ENCODE measurements around the gene AGMO. TPM values are rescaled to one million over a fixed set of nuclear protein-coding genes. Genes with fewer than 3 reads are reported as not detected.

Gene AGMO
- total and polyA plus RNA-seq, 10 of the 15 experiments (the other 5 are each of a cell fraction or from before 2014, with no cell fraction given): 0.11 to 0.29 TPM; not detected in 8

DNA sequence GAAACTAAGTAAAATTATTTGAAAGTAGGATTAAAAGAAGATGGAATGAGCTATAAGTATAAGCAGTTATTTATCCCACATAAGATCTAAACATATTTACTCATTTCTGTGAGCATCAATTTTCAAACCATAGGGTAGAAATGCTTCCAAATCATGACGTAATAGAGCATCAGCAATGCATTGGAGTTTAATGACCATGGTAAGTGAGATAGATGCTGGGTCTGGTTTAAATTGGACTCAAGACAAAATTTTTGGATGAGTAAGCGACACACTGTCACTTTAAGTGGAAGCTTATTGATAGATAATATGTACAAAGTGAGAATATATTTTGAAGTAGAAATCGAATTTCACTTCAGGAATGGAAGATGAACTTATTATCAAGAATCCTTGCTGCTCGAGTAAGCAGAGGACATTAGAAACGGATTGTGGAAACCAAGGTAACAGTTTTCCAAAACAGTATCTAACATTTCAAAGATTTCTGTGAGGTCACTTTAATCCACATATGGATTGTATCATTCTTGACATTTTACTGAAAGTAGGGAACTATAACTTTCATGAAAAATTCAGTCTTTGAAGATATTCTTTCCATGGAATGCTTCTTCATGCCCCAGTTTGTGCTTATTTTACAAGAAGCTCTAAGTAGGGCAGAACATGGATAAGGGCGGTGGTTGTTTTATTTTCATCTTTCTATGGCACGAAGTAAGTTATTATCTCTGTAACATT is 85.8 kb downstream of the AGMO start:
- H3K4me3 ChIP-seq: no peak overlapping the region
- no peaks in the 10 kb centered on the region for H3K4me1 ChIP-seq (ENCODE audit: control insufficient read depth, insufficient read depth, low read length)
- no peaks in the 10 kb centered on the region for H3K9me3 ChIP-seq (replicated peaks; ENCODE audit: control insufficient read depth, insufficient read depth, low read length)
- H4K20me1 ChIP-seq (ENCODE audit: control insufficient read depth, insufficient read depth): no peaks in the 10 kb centered on the region
- no peak for FAIRE-seq
- WGBS (ENCODE audit: insufficient coverage, insufficient replicate concordance, low lambda C conversion rate, missing lambda C conversion rate): 22% methylated on average over 7 of the region's 7 CpGs
- no peak overlapping the region for H3K27ac ChIP-seq (ENCODE audit: control insufficient read depth, insufficient read depth)
- ChIA-PET CTCF (interaction anchor here (0.6 to 0.9 kb wide), 4 partner anchors 19 to 1209 kb away, joined by 3 to 4 read pairs (median 4); no protein-coding TSS in a partner anchor), SMC1A (ENCODE audit: uncharacterized antibody, unreplicated experiment) (interaction anchor here (0.6 to 1.5 kb wide), 3 partner anchors 10 to 179 kb away, joined by 3 to 6 read pairs (median 5); no protein-coding TSS in a partner anchor), RAD21 (ENCODE audit: unreplicated experiment) (no interaction called here), POLR2A (interaction anchor here (1.0 kb wide), 1 partner anchor 33 kb away, joined by 3 read pairs; no protein-coding TSS in a partner anchor)
- no peaks in the 10 kb centered on the region for H3K27me3 ChIP-seq (replicated peaks in 1 of 2; ENCODE audit: control insufficient read depth in 2 of 2, insufficient read depth in 2 of 2, low read length in 1 of 2)
- H3K36me3 ChIP-seq (ENCODE audit: control insufficient read depth in 2 of 2, insufficient read depth in 2 of 2, low read length in 1 of 2): no peaks in the 10 kb centered on the region
- BruUV-seq (replicated peaks): no TSS peak
- in situ Hi-C loops (cut with MboI): no loop called here
- intact Hi-C loops (cut with micrococcal nuclease; ENCODE audit: unreplicated experiment): no loop called here
- no peak for ATAC-seq
- no peaks in the 10 kb centered on the region for H3K79me2 ChIP-seq (ENCODE audit: control insufficient read depth, insufficient read depth, low read length)
- H3K9ac ChIP-seq (ENCODE audit: control insufficient read depth, insufficient read depth, low read length): no peak overlapping the region
- DNase-seq (ENCODE audit: low read depth, low spot score): no peak
- no peak overlapping the region for H2AFZ ChIP-seq (ENCODE audit: control insufficient read depth, low read depth, low read length)
- H3K4me2 ChIP-seq (ENCODE audit: control insufficient read depth, insufficient read depth): no peak overlapping the region
- no peak for TF ChIP-seq DPF2 (IDR thresholded peaks at IDR 0.05)
- no peak for TF ChIP-seq PAX5 (IDR thresholded peaks at IDR 0.05; ENCODE audit: borderline replicate concordance, low read depth, low read length)
- no peak for TF ChIP-seq NR2C1 (IDR thresholded peaks at IDR 0.05)
- no peak for TF ChIP-seq POLR2AphosphoS5 (IDR thresholded peaks at IDR 0.05; ENCODE audit: low read length)
- TF ChIP-seq BCL3 (IDR thresholded peaks at IDR 0.05; ENCODE audit: borderline replicate concordance, insufficient read depth, low read depth, low read length, poor library complexity, severe bottlenecking): no peak
- no peak for TF ChIP-seq HDAC2 (IDR thresholded peaks at IDR 0.05)
- no peak for TF ChIP-seq EED (IDR thresholded peaks at IDR 0.05; ENCODE audit: low read depth)
- no peak for TF ChIP-seq ATF3 (IDR thresholded peaks at IDR 0.05; ENCODE audit: borderline replicate concordance, extremely low read depth, low read depth, low read length)
- TF ChIP-seq BMI1 (IDR thresholded peaks at IDR 0.05; ENCODE audit: borderline replicate concordance): no peak
- TF ChIP-seq ZBTB40 (IDR thresholded peaks at IDR 0.05; ENCODE audit: borderline replicate concordance): no peak
- no peak for TF ChIP-seq IKZF1 (conservative IDR thresholded peaks at IDR 0.05)
- TF ChIP-seq ZNF274 (IDR thresholded peaks at IDR 0.05; ENCODE audit: insufficient read depth, insufficient read length): no peak
- no peak for TF ChIP-seq RAD21 (IDR thresholded peaks at IDR 0.05; ENCODE audit: insufficient read depth, low read depth, low read length)
- TF ChIP-seq, protein P1, sequence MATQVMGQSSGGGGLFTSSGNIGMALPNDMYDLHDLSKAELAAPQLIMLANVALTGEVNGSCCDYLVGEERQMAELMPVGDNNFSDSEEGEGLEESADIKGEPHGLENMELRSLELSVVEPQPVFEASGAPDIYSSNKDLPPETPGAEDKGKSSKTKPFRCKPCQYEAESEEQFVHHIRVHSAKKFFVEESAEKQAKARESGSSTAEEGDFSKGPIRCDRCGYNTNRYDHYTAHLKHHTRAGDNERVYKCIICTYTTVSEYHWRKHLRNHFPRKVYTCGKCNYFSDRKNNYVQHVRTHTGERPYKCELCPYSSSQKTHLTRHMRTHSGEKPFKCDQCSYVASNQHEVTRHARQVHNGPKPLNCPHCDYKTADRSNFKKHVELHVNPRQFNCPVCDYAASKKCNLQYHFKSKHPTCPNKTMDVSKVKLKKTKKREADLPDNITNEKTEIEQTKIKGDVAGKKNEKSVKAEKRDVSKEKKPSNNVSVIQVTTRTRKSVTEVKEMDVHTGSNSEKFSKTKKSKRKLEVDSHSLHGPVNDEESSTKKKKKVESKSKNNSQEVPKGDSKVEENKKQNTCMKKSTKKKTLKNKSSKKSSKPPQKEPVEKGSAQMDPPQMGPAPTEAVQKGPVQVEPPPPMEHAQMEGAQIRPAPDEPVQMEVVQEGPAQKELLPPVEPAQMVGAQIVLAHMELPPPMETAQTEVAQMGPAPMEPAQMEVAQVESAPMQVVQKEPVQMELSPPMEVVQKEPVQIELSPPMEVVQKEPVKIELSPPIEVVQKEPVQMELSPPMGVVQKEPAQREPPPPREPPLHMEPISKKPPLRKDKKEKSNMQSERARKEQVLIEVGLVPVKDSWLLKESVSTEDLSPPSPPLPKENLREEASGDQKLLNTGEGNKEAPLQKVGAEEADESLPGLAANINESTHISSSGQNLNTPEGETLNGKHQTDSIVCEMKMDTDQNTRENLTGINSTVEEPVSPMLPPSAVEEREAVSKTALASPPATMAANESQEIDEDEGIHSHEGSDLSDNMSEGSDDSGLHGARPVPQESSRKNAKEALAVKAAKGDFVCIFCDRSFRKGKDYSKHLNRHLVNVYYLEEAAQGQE (IDR thresholded peaks at IDR 0.05; ENCODE audit: low read depth, low read length): no peak
- TF ChIP-seq HDAC6 (IDR thresholded peaks at IDR 0.05; ENCODE audit: unreplicated experiment): no peak

Data from GM12878 (cell line).